Smooth muscle cell of the brain vasculature (primary cell): ENCODE measurements around the gene SYTL5.

Source experiments
- DNase-seq: peaks from one replicate; pipeline ENCODE4 v3.0.0-alpha.2; 2012; ENCODE audit warnings: low read depth, low spot score

SYTL5 gene

GRCh38 chrX:38089173-38089982 lies 83.0 kb downstream of the SYTL5 start:
- no peak for DNase-seq

GRCh38 chrX:38095971-38096529 lies 89.7 kb downstream of the SYTL5 start:
- DNase-seq, result no peak

- no peak for DNase-seq
Measured at GRCh38 chrX:38099688-38100087, 93.3 kb downstream of the SYTL5 start.

GRCh38 chrX:38102240-38102639 lies 95.9 kb downstream of the SYTL5 start:
- no peak for DNase-seq

- no peak for DNase-seq
Measured at GRCh38 chrX:38102875-38103274, 96.5 kb downstream of the SYTL5 start.

- DNase-seq, result no peak
Measured at GRCh38 chrX:38103857-38104812, 97.8 kb downstream of the SYTL5 start.

GRCh38 chrX:38105216-38105725 lies 98.9 kb downstream of the SYTL5 start:
- DNase-seq, result no peak

- no peak for DNase-seq
Measured at GRCh38 chrX:38106991-38107655, 100.8 kb downstream of the SYTL5 start.

GRCh38 chrX:38108364-38108763 lies 102.0 kb downstream of the SYTL5 start:
- DNase-seq, result no peak

GRCh38 chrX:38109042-38109898 lies 102.9 kb downstream of the SYTL5 start:
- no peak for DNase-seq

GRCh38 chrX:38110231-38110630 lies 103.9 kb downstream of the SYTL5 start:
- no peak for DNase-seq

- no peak for DNase-seq
Measured at GRCh38 chrX:38111196-38111595, 104.8 kb downstream of the SYTL5 start.

GRCh38 chrX:38112566-38112965 lies 106.2 kb downstream of the SYTL5 start:
- no peak for DNase-seq

- DNase-seq, result no peak
Measured at GRCh38 chrX:38116706-38117105, 110.4 kb downstream of the SYTL5 start.

GRCh38 chrX:38117485-38117884 lies 111.1 kb downstream of the SYTL5 start:
- no peak for DNase-seq

- no peak for DNase-seq
Measured at GRCh38 chrX:38124000-38124399, 117.6 kb downstream of the SYTL5 start.

GRCh38 chrX:38126179-38126578 lies 119.8 kb downstream of the SYTL5 start:
- DNase-seq, result no peak

GRCh38 chrX:38127961-38128360 lies 121.6 kb downstream of the SYTL5 start:
- DNase-seq, result no peak

- no peak for DNase-seq
Measured at GRCh38 chrX:38129366-38129765, 123.0 kb downstream of the SYTL5 start.

- DNase-seq, result no peak
Measured at GRCh38 chrX:38138157-38138891, 132.0 kb downstream of the SYTL5 start.
